ENCODE data around the gene PSKH1. TPM values are rescaled to one million over a fixed set of nuclear protein-coding genes. Genes with fewer than 3 reads are reported as not detected.

PSKH1 gene
- total RNA-seq, 1 donor from 2014 or later: 6.5 TPM

DNA sequence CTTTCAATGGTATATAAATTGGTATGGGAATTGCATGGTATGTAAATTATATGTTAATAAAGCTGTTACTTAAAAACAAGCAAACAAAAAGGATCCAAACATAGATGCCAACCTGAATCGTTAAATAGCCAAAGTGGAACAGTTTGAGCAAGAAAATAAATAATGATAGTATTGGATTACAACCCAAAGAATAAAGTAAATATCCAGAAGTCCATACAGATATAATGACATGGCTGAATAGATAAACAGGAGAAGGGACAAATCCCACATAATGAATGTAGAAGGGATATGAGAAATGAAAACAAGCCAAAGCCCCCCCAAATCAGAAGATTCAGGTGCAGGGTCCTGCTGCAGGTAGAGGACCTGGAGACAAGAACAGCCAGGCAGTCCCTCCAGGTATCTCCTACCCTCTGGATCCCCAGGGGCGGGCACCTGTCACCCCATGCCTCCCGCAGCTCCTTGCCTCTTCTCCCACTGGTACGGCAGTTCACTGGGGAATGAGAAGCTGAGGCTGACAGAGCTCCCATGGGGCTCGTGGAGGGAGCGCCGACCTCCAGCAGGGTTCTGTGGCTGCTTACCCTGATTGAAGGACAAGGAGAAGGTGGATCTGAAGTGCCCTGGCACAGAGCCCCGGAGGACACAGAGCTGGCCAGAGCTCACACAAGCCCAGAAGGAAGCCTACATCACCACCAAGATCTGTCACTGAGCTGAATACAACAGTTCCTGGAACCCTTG lies 60.8 kb downstream of the PSKH1 start:
- no peak for DNase-seq (ENCODE audit: low spot score in 2 of 2)
- no peak for FAIRE-seq

DNA sequence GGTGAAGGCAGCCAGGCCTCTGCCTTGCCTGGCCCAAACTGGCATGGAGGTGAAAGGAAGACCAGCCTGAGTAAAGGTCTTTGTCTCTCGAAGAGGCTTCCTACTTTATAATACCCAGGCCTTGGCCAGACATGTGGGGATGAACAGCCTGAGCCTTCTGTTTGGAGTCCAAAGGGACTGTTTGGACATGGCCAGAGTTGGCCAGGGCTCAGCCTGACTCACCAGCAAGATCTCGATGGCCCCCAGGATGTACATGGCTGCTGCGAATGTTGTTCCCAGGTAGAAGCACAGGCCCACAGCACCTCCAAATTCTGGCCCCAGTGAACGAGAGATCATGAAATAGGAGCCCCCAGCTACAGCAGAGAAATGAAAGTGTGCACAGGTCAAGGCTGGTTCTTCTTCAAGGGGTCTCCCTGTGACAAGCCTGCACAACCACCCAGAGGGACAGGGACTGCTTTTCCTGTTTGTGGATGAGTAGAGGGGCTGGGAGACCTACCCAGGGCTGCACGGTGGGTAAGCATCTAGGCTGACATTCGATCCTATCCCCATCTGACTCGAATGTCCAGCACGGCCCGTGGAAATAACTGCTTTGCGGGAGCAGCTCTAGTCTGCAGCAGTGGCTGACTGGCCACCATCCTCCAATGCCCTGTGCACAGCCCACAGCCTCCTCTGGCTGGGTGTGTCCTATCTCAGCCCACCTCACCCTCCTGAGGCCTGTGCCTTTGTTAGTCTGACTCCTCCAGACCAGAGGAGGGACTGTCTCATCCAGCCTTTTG lies 61.6 kb downstream of the PSKH1 start:
- FAIRE-seq (no peak), DNase-seq (ENCODE audit: low spot score in 2 of 2) (no peak)

DNA sequence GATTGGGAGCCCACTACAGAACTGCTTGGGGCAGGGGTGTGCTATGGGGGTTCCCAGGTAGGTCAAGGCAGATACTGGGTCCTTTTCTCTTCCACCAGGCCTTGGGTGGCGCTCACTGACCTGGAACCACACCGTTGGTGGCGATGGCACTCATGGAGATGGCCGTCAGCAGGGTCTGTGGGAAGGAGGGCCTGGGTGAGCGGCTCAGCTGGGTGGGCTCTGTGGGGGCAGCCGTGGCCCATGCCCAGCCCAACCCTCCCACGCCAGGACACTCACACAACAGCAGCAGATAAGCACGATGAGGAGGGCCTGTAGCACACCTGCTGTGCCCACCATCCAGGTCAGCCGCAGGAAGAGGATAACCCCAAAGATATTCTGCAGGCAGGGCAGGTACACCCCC lies 64.6 kb downstream of the PSKH1 start:
- no peak for FAIRE-seq

DNA sequence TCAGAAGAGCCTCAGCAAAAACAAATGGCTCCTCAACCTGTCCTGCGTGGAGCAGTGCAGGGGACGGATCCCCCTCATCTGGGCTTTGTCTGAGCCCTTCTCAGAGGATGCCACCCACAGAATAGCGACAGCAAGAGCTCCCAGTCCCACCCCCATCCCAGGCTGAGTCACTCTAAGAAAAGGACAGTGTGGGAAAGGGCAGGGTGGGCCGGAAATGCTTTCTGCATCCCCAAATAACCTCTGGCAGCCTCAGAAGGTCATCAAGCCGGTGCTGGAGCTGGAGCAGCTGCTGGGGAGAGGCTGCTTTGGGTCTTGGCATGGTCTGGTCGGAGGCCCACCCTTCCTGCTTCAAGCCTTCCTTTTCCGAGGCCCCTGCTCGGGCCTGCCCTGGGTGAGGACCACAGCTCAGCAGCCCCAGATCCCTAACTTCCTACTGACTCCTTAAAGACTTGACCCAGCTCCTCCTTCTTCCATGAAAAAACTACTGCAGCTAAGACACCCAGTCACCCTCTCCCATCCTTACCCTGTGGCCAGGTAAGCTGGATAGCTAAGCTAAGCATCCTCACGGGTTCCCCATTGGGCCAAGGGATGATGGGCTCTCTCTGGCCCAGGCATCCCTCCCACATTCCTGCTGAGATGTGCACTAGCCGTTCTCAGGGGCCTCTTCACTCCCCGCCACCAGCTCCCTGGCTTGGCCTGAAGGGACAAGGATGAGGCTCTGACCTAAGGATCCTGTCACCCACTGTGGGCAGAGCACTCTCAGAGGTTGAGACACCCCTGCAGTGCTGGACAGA lies 66.7 kb downstream of the PSKH1 start:
- peak in 1 of 2 donors; percentile 68 for DNase-seq (ENCODE audit: low spot score in 2 of 2)
- no peak for FAIRE-seq

More for the DNA sequence above, 64.6 kb downstream of the PSKH1 start:
- no peak for DNase-seq (ENCODE audit: low spot score in 2 of 2)

DNA sequence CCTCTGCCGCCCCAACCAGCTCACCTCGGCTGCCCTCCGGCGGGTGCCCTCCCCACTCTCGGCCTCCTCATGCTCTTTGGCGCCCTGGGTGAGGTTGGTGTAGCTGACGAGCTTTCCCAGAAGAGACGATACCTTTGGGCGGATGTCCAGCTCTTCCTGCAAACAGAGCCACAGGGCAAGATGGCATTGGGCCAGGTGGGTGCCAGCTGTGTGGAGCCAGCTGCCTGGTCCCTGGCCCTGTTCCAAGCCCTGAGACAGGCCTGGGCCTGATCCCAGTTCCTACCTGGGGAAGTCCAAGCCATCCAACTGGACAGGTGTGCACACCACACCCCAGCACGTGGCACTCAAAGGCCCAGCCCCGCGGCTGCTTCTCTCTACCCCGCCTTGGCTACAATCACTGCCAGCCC lies 68.5 kb downstream of the PSKH1 start:
- FAIRE-seq: no peak

DNA sequence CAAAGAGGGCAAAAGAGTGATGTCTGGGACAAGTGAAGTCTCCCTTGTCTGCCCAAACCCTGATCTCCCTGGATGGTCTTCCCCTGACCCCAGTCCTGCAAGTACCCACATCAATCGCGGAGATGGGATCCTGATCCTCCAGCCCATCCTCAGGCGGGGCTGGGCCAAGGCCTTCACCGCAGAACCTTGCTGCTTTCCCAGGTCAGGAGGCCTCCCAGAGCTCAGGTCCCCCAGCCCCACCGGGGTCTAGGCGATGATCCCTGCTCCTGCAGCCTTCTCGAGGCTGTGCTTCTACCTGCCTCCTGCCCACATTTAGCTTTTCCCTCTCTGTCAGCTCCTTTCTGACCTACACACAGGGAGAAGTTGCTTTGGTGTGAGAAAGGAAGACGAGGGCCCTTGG lies 69.1 kb downstream of the PSKH1 start:
- no peak for FAIRE-seq

More for the DNA sequence above, 68.5 kb downstream of the PSKH1 start:
- no peak for DNase-seq (ENCODE audit: low spot score in 2 of 2)

DNA sequence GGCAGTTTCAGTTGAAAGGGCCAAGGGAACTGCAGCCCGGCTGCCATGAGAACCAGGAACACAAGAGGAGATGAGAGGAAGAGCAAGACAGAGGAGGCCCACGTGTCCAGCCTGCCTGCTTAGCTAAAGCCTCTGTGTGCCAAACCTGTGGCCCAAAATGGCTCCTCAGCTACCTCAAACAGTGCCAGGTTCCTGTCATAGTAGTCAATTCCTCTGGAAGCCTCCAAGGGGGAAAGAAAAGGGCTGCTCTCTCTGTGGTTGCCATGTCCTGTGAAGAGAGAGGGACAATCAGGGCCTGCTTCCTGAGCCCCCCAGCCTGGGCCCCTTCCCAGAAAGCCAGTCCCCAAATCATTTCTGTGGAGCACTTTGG lies 70.2 kb downstream of the PSKH1 start:
- FAIRE-seq: no peak
- no peak for DNase-seq (ENCODE audit: low spot score in 2 of 2)

More for the DNA sequence above, 69.1 kb downstream of the PSKH1 start:
- DNase-seq (ENCODE audit: low spot score in 2 of 2): no peak

DNA sequence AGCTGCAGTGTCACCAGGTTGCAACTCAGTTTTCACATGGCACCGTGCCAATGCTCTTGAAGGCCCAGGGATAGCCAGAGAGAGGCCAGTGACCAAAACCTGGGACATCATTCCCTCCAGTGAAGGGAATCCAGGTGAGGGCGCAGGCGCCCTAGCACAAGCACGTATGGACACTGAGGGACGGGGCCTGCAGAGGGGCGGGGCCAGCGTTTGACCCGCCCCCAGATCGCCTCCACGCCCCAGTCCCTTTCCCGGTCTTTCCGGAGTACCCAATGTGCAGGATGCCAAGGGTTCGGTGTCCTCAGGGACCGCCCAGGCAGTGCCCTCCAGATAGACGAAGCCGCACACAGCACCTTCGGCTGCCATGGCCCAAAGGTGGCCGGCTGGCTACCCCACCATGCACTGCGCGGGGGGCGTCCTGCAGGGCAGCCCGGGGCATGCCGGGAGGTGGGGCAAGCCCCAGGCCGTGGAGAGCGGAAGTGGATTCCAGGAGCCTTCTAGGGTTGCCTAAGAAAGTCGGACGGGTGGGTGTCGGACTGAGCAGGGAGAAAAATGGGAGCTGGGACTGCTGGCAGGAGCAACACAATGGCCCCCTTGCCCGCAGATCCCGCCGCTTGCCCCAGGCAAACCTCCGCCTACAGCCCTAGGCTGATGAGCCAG lies 70.7 kb downstream of the PSKH1 start:
- DNase-seq (ENCODE audit: low spot score in 2 of 2): no peak
- FAIRE-seq: no peak

DNA sequence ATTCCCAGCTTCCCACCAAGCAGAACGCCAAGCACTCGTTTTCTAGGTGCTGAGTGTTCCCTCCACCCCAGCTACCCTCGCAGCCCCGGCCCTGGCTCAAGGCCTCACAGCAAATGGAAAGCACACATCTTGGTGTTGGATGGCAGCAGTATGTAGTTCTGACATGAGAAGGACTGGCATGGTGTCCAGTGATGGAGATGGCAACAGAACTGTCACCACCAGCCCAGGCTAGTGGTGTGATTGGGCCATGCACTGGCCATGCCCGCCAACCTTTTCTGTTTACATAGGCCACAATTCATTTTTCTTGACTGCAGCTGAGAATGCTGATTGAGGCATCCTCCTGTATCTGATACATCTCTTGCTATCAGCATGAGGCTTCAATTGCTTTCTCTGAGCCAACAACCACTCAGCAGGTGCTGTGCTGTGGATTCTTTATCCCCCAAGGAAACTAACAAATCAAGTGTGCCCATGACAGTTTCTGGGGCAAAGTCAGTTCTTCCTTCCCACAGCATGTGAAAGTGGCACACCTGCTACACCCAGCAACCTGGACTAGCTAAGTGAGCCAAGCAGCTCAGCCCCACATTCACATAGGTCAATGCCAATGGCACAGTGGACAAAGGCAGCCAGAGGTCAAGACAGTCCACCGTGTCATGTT lies 71.5 kb downstream of the PSKH1 start:
- FAIRE-seq: no peak
- no peak for DNase-seq (ENCODE audit: low spot score in 2 of 2)

DNA sequence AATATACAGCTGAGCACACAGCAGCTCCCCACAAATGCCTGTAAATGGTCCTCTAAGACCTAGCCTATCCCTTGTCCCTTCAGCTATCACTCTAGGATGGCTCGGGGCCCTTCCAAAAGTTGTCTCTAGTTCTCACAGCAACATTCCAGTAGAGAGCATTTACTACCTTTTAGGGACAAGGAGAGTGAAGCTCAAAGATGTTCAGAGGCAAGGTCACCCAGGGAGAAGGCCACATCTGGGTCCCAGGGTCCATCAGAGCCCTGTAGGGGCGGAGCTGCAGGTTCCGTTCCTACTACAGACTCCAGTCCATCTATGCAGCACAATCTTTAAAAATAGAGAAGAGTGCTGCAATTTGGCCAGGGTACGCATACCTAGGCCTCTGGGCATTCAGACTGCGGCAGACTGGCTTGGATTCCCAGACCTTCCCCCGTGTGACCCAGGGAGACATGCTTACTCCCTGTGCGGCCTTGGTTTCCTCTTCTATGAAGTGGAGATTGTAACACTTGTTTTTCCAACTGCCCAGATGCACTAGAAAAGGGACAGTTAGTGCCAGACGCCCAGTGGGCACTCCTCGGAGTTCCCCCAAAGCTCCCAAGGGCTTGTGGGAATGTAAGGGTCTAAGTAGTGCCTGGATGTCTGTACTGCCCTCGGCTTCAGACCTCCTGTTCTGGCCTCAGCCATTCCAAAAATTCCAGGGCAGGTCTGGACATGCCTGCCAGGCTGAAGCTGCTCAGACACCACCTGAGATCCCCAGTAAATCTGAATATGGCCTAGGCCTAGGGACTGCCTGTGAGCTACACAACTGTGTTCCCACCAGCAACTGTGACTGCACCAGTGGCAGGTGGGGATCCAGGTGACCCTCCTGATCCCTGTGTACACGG lies 72.9 kb downstream of the PSKH1 start:
- FAIRE-seq (no peak), DNase-seq (ENCODE audit: low spot score in 2 of 2) (no peak)

DNA sequence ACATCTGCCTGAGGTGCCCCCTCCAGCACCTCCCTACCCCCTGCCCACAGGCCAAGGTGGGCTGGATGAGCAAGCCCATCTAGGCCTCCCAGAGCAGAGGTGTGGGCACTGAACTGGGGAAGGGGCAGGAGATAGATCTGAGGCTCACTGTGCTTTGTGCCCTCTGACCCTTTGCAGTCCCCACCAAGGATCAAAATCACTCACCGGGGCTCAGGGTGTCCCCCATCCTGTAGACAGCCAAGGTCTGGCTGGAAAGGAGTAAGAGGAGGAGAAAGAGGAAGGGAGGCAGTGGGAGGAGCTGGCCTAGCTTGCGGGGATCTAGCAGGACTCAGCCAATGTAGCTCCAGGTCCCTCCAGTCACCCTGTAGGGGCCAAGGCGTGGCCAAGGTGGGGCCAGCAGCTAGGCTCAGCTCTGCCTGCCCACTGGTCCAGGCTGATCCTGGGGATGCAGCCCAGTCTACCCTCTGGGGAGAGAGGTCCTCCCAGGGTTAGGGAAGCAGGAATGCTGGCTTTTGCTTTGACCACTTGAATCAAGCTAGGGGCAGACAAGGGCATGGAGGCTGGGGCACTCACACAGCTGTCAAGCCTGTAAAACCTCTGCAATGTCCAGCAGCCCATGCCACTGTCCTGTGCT lies 73.6 kb downstream of the PSKH1 start:
- FAIRE-seq (no peak), DNase-seq (ENCODE audit: low spot score in 2 of 2) (no peak)

DNA sequence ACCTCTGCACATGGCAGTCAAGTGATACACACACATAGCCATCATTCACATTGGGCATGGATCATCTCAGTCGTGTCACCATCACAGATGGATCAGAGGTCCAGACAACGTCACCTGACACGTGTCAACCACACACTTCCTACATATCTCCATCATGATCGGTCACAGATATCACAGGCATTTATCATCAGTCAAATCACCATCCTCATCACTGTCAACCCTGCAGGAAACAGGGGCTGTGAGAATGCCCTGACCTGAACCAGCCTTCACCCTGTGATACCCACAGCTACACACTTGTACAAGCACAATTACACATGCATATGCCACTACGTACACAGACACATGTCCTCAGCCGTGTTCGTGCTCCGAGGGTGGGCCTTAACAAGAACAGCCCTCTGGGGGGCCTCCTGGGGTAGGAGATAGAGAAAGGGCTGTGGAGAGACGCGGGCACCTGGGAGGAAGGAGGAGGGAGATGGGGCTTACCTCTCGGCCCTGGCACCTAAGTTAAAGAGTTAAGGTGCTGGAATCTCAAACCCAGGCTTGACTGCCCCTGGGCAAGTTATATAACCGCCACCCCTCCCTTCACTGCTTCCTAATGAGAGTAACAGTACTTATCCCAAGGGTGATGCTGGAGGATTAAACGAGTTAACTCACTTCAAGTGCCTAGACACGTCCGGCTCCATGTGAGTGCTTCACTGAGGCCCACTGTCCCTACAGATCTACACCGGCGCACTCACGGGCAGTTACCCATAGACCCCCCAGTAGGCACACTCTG lies 74.3 kb downstream of the PSKH1 start:
- FAIRE-seq: no peak
- no peak for DNase-seq (ENCODE audit: low spot score in 2 of 2)

DNA sequence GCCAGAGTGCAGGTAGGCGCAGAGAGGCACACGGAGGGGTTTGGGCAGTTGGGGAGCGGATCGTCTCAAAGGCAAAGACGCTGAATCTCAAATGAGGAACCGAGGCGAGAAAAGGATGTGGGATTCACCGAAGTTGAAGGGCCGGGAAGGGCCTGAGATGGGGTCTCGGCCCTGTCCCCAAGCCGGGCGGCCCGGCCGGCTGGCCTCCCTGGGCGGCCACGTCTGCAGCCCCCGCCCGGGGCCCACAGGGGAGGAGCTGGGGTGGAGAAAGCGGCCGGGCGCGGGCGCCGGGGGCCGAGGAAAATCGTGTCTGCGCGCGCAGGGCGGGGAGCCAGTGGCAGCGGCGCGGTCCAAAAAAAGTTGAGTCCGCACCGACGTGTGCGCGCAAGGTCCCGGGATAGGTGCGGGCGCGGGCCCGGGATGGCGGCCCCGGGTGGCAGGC lies 74.9 kb downstream of the PSKH1 start:
- FAIRE-seq (no peak), DNase-seq (ENCODE audit: low spot score in 2 of 2) (peak in 1 of 2 donors; percentile 54)

DNA sequence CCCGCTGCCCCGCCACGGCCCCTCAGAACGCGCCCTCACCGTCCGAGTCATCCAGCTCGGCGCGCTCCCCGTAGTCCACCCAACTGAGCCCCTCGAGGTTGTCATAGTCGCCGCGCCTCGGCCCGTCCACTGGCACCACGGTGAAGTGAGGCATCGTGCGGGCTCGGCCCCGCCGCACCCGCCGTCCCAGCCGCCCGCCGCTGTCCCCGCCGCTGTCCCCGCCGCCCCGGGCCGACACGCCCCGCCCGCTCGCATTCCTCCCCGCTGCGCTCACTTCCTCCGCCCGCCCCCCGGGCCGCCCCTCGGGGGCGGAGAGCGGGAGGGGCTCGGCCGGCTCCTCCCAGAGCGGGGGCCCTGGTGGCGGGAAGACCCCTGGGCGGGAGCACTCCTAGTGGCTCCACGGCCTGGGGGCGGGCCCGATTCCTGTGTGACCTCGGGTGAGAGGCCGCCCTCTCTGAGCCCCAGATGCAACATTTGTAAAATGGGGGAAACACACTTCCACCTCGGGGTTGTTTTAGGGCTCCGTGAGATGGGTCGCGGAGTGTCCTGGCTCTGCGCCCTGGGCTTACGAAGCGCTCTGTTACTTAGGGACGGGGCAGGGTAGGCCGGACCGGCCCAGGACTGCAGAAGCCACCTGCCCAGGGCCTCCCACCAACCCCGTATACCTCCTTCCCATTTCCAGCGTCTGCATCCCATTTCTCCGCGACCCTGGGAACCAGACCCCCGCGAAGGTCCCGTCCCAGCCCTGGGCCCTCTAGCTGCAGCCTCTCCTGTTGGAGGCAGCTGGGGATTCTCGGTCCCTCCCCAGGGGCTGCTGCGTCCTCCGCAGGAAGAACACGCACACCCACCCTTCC lies 75.6 kb downstream of the PSKH1 start, which contains the start of gene SLC12A4:
Gene SLC12A4 (minus strand): TSS at position 238 of the 854 bp plus-strand sequence. CDS start 84 bp downstream, at position 154.
- no peak for FAIRE-seq
- peak; percentile 90 to 94 for DNase-seq (ENCODE audit: low spot score in 2 of 2)

DNA sequence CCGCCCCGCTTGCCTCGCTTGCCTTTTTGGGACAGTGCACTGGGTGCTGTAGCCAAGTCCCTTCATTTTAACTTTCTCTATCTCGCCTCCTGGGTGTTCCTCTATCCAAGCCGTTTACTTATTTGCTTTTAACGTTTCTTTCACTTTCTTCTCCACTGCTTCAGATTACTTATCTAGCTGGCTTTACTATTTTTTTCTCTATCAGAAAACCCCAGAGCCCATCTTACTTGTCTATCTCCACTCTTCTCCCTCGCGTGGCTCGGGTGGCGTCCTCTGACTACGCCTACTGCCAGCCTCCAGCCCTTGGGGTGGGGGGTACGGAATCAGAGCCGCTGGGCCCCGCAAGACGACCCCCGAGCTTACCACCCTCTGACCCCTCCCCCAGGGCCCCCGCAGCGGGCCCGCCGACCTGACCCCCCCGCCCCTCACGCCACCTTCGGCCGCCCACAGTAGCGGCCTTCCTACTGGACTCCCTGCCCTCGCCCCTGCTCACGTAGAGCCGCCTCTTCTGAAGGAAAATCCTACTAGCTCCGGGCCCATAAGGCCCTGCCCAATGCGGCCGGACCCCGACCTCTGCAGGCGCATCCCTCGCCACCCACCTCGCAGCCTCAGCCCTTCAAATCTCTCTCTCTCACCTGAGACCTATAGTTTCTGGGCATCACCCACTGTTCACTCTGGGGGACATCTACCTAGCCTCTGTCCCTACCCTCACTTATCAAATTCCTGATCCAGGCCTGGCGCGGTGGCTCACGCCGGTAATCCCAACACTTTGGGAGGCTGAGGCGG lies 76.4 kb downstream of the PSKH1 start:
- no peak for FAIRE-seq

DNA sequence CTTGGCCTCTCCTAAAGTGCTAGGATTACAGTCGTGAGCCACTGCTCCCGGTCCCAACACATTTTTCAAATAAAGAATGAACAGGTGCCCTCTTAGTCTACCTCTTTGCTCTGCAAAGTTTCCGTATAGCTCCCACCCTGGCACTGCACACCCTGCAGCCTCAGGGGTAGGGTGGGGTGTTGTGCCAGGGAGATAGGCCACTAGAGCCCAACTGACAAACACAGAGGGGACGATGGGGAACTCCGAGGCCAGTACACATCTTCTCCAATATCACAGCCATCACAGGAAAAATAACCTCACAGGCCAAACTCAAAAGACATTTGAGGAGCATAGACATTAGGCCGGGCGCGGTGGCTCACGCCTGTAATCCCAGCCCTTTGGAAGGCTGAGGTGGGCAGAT lies 78.1 kb downstream of the PSKH1 start:
- DNase-seq (ENCODE audit: low spot score in 2 of 2): no peak
- FAIRE-seq: no peak

More for the DNA sequence above, 76.4 kb downstream of the PSKH1 start:
- no peak for DNase-seq (ENCODE audit: low spot score in 2 of 2)

Data from frontal cortex (tissue), 4 donors.